PC-3 (cell line): ENCODE measurements around the gene STN1.

Experiments used
- CTCF ChIP-seq: fragments of 300-600 bp; sonication (generic); conservative IDR thresholded peaks from 2 replicates; pipeline ENCODE4 v1.5.1; 2017; ENCODE audit warnings: antibody characterized with exemption, low read depth, mild to moderate bottlenecking, low read length
- EZH2 ChIP-seq: fragments of 300-600 bp; sonication (generic); IDR thresholded peaks from one replicate; pipeline ENCODE4 v1.6.1; 2017; ENCODE audit warnings: antibody characterized with exemption, mild to moderate bottlenecking, low read length; ENCODE audit not compliant: unreplicated experiment
- EZH2phosphoT487 ChIP-seq: fragments of 300-600 bp; sonication (generic); IDR thresholded peaks from 2 replicates; pipeline ENCODE4 v1.6.1; 2018; ENCODE audit warnings: mild to moderate bottlenecking, antibody characterized with exemption, low read length, borderline replicate concordance

DNA sequence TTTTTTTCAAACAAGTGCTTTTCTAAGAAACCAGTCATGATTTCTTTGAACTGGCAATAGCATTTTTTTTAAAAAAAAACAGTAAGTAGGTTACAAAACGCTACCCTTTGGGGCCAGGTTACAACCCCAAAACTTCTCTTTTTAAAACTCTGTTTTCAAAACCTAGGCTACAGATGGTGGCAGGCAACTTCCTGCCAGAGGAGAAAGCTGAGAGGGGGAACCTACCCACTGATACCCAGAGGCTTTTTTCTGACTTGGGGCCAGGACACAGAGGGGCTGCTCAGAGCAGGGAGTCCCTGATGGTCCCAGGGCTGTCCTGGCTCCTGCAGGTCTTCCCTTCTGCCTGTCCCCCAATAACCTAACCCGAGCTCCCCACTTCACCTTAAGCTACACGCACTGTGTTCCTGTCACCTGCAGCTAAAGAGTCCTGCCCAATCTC is 6.9 kb downstream of the STN1 start:
- TF ChIP-seq EZH2, result no peak
- no peak for TF ChIP-seq CTCF
- no peak for TF ChIP-seq EZH2phosphoT487
